H1 (cell line): ENCODE results near the gene PRIMA1. TPM values are rescaled to one million over a fixed set of nuclear protein-coding genes. Genes with fewer than 3 reads are reported as not detected.

Experiments
- CTCF ChIA-PET: fragments of 300-600 bp; sonication (Branson Sonifier 250); formaldehyde crosslinking; loops from one replicate; lab custom pipeline; 2021; ENCODE audit not compliant: partially characterized antibody; lab: Charles Lee
- POLR2A ChIA-PET: fragments of 300-600 bp; sonication (Branson Sonifier 250); formaldehyde crosslinking; loops from one replicate; lab custom pipeline; 2021; ENCODE audit warnings: inconsistent platforms; ENCODE audit not compliant: partially characterized antibody; lab: Charles Lee
- DNase-seq, 2 experiments: peaks; one replicate each; pipeline versions ENCODE4 v3.0.0 to v3.0.0-alpha.2; 2010 to 2022; ENCODE audit warnings: low spot score in 2 of 2, low read depth in 1 of 2, mixed read lengths in 1 of 2
- FAIRE-seq: peaks from 2 replicates; lab custom pipeline; 2011; peaks lifted over from hg19 to GRCh38; lab: Jason Lieb, UNC
- H2AFZ ChIP-seq: 2 replicates; pipeline ENCODE4 v1.8.1; 2012; ENCODE audit warnings: low read length, inconsistent platforms
- H2AK5ac ChIP-seq: 2 replicates; pipeline ENCODE4 v1.6.1; 2013; ENCODE audit warnings: low read depth, low read length
- H2BK120ac ChIP-seq: replicated peaks from 2 replicates; pipeline ENCODE3; 2013; ENCODE audit warnings: low read depth, low read length, inconsistent platforms
- H2BK12ac ChIP-seq: 2 replicates; pipeline ENCODE4 v1.6.1; 2013; ENCODE audit warnings: low read depth, low read length
- H2BK15ac ChIP-seq: 2 replicates; pipeline ENCODE4 v1.6.1; 2013; ENCODE audit warnings: low read length
- H2BK20ac ChIP-seq: 2 replicates; pipeline ENCODE4 v1.6.1; 2013; ENCODE audit warnings: low read length
- H2BK5ac ChIP-seq: 2 replicates; pipeline ENCODE4 v1.6.1; 2013; ENCODE audit warnings: low read depth, low read length
- H3K14ac ChIP-seq: 2 replicates; pipeline ENCODE4 v1.6.1; 2013; ENCODE audit warnings: inconsistent platforms; ENCODE audit not compliant: insufficient read length
- H3K18ac ChIP-seq: 2 replicates; pipeline ENCODE4 v1.6.1; 2013; ENCODE audit warnings: low read length; ENCODE audit errors: extremely low read depth
- H3K23ac ChIP-seq: 2 replicates; pipeline ENCODE4 v1.6.1; 2013; ENCODE audit warnings: inconsistent platforms; ENCODE audit not compliant: insufficient read length
- H3K23me2 ChIP-seq: 2 replicates; pipeline ENCODE4 v1.6.1; 2013; ENCODE audit warnings: low read depth, low read length
- H3K27ac ChIP-seq: 2 replicates; pipeline ENCODE4 v1.6.1; 2011; ENCODE audit warnings: low read depth, low read length, inconsistent platforms
- H3K27me3 ChIP-seq, 4 experiments: replicated peaks in 1 of 4; 1 replicate in 1 of 4; 2 replicates in 3 of 4; pipeline versions ENCODE4 v1.6.1 to v1.8.1; 2011 to 2013; ENCODE audit warnings: low read length in 3 of 4, mild to moderate bottlenecking in 3 of 4, inconsistent platforms in 2 of 4, mixed read lengths in 2 of 4, moderate library complexity in 1 of 4; ENCODE audit not compliant: control insufficient read depth in 3 of 4, insufficient read depth in 3 of 4; ENCODE audit errors: extremely low read depth in 1 of 4
- H3K36me3 ChIP-seq, 4 experiments: 2 replicates each; pipeline versions ENCODE4 v1.6.1 to v1.8.1; 2011 to 2013; ENCODE audit warnings: mild to moderate bottlenecking in 4 of 4, low read length in 3 of 4, moderate library complexity in 2 of 4, control low read depth in 1 of 4, inconsistent platforms in 1 of 4; ENCODE audit not compliant: insufficient read depth in 4 of 4, control insufficient read depth in 2 of 4
- H3K4ac ChIP-seq: replicated peaks from 2 replicates; pipeline ENCODE3; 2013; ENCODE audit warnings: low read length, low read depth, mixed read lengths, inconsistent platforms; ENCODE audit not compliant: insufficient read length
- H3K4me1 ChIP-seq, 4 experiments: replicated peaks in 1 of 4; 1 replicate in 1 of 4; 2 replicates in 3 of 4; pipeline versions ENCODE4 v1.6.1 to v1.8.1; 2011 to 2013; ENCODE audit warnings: low read length in 3 of 4, inconsistent platforms in 2 of 4, mixed read lengths in 1 of 4; ENCODE audit not compliant: insufficient read depth in 4 of 4, control insufficient read depth in 3 of 4
- H3K4me2 ChIP-seq, 2 experiments: 2 replicates each; pipeline versions ENCODE4 v1.6.1 to v1.8.1; 2011 to 2013; ENCODE audit warnings: low read depth in 2 of 2, low read length in 2 of 2, control low read depth in 1 of 2, inconsistent platforms in 1 of 2, mild to moderate bottlenecking in 1 of 2; ENCODE audit not compliant: insufficient read depth in 1 of 2
- H3K4me3 ChIP-seq, 4 experiments: fragments of 200-600, 300-600 bp in 1 of 4; sonication (generic), shearing (Covaris generic), sonication (Bioruptor Twin) in 1 of 4; 2 replicates each; pipeline versions ENCODE4 v1.5.1 to v1.8.1; 2011 to 2016; ENCODE audit warnings: low read length in 4 of 4, low read depth in 3 of 4, control low read depth in 2 of 4, inconsistent platforms in 2 of 4, mild to moderate bottlenecking in 2 of 4, mixed read lengths in 1 of 4, moderate library complexity in 1 of 4; ENCODE audit not compliant: insufficient read depth in 2 of 4; ENCODE audit errors: extremely low read depth in 1 of 4
- H3K56ac ChIP-seq: replicated peaks from 2 replicates; pipeline ENCODE3; 2013; ENCODE audit warnings: low read depth, mild to moderate bottlenecking, mixed read lengths, low read length, inconsistent platforms; ENCODE audit not compliant: insufficient read length
- H3K79me1 ChIP-seq: 2 replicates; pipeline ENCODE4 v1.6.1; 2013; ENCODE audit warnings: low read depth, low read length, control low read depth
- H3K79me2 ChIP-seq, 2 experiments: 2 replicates each; pipeline versions ENCODE4 v1.6.1 to v1.8.1; 2012 to 2013; ENCODE audit warnings: low read length in 2 of 2, mild to moderate bottlenecking in 2 of 2, inconsistent platforms in 1 of 2; ENCODE audit not compliant: insufficient read depth in 2 of 2, control insufficient read depth in 1 of 2
- H3K9ac ChIP-seq, 4 experiments: replicated peaks in 1 of 4; 1 replicate in 1 of 4; 2 replicates in 3 of 4; pipeline versions ENCODE4 v1.6.1 to v1.8.1; 2011 to 2013; ENCODE audit warnings: low read depth in 3 of 4, low read length in 3 of 4, control low read depth in 2 of 4, mild to moderate bottlenecking in 2 of 4, moderate library complexity in 2 of 4, inconsistent platforms in 1 of 4; ENCODE audit errors: extremely low read depth in 1 of 4
- H3K9me3 ChIP-seq, 2 experiments: 2 replicates each; pipeline versions ENCODE4 v1.6.1 to v1.8.1; 2012 to 2013; ENCODE audit warnings: mild to moderate bottlenecking in 2 of 2, moderate library complexity in 2 of 2, control low read depth in 1 of 2, inconsistent platforms in 1 of 2, low read depth in 1 of 2, low read length in 1 of 2, mixed read lengths in 1 of 2; ENCODE audit not compliant: insufficient read depth in 2 of 2
- H4K20me1 ChIP-seq, 2 experiments: replicated peaks in 1 of 2; 2 replicates each; pipeline versions ENCODE3 to v1.8.1; 2011 to 2013; ENCODE audit warnings: inconsistent platforms in 2 of 2, low read length in 2 of 2, mild to moderate bottlenecking in 1 of 2; ENCODE audit not compliant: insufficient read depth in 2 of 2, control insufficient read depth in 1 of 2
- H4K5ac ChIP-seq: 2 replicates; pipeline ENCODE4 v1.6.1; 2013; ENCODE audit warnings: low read length, low read depth, mixed read lengths, inconsistent platforms; ENCODE audit not compliant: insufficient read length
- H4K8ac ChIP-seq: 2 replicates; pipeline ENCODE4 v1.8.0; 2013; ENCODE audit warnings: mild to moderate bottlenecking, moderate library complexity, low read length, inconsistent platforms; ENCODE audit not compliant: insufficient read depth; ENCODE audit errors: extremely low read depth
- H4K91ac ChIP-seq: replicated peaks from 2 replicates; pipeline ENCODE3; 2013; ENCODE audit warnings: low read length, mixed read lengths, inconsistent platforms; ENCODE audit not compliant: insufficient read length
- CBX8 ChIP-seq: fragments of 300-800, 300-1000 bp; sonication (generic); IDR thresholded peaks from 2 replicates; pipeline ENCODE4 v1.7.1; 2016; ENCODE audit warnings: low read depth, low read length, borderline replicate concordance
- EP300 ChIP-seq, 2 experiments: IDR thresholded peaks; 1 replicate in 1 of 2; 2 replicates in 1 of 2; pipeline ENCODE4 v1.6.1; 2011 to 2012; ENCODE audit warnings: low read depth in 2 of 2, low read length in 2 of 2, mild to moderate bottlenecking in 2 of 2, borderline replicate concordance in 1 of 2, inconsistent platforms in 1 of 2, moderate library complexity in 1 of 2
- HDAC6 ChIP-seq: IDR thresholded peaks from one replicate; pipeline ENCODE4 v1.7.1; 2012; ENCODE audit warnings: low read depth, mild to moderate bottlenecking, inconsistent platforms, low read length, moderate library complexity
- KDM4A ChIP-seq: IDR thresholded peaks from one replicate; pipeline ENCODE4 v1.7.1; 2012; ENCODE audit warnings: low read depth, mild to moderate bottlenecking, moderate library complexity, low read length, inconsistent platforms; ENCODE audit not compliant: severe bottlenecking
- PHF8 ChIP-seq: fragments of 200-600 bp; sonication (generic); conservative IDR thresholded peaks from 2 replicates; pipeline ENCODE4 v1.7.1; 2012; ENCODE audit warnings: low read depth, mild to moderate bottlenecking, inconsistent platforms, low read length, moderate library complexity
- POLR2A ChIP-seq, 2 experiments: IDR thresholded peaks; 1 replicate in 1 of 2; 2 replicates in 1 of 2; pipeline ENCODE4 v1.6.1; 2011; ENCODE audit warnings: low read depth in 2 of 2, low read length in 2 of 2, mild to moderate bottlenecking in 2 of 2; ENCODE audit errors: control extremely low read depth in 1 of 2
- RFX5 ChIP-seq: IDR thresholded peaks from 2 replicates; pipeline ENCODE4 v1.6.1; 2011; ENCODE audit warnings: low read depth, low read length, improper control_type of control experiment, borderline replicate concordance
- SP1 ChIP-seq: IDR thresholded peaks from 2 replicates; pipeline ENCODE4 v1.6.1; 2011; ENCODE audit warnings: low read depth, low read length
- TAF7 ChIP-seq: optimal IDR thresholded peaks from 2 replicates; pipeline ENCODE3; 2011; ENCODE audit warnings: low read depth, mild to moderate bottlenecking, inconsistent platforms, low read length, moderate library complexity, borderline replicate concordance
- TEAD4 ChIP-seq: IDR thresholded peaks from 2 replicates; pipeline ENCODE4 v1.6.1; 2012; ENCODE audit warnings: low read depth, low read length, inconsistent platforms, mixed read lengths
- ZNF274 ChIP-seq: IDR thresholded peaks from 2 replicates; pipeline ENCODE4 v1.7.0; 2012; ENCODE audit warnings: low read length, borderline replicate concordance; ENCODE audit errors: extremely low read depth
- WGBS, 2 experiments: shearing (Covaris generic) in 1 of 2; methylation state at CpG; one replicate each; pipeline versions ENCODE4 v1.1.6 to v1.1.7; 2013 to 2015; ENCODE audit warnings: low lambda C conversion rate in 2 of 2, mixed read lengths in 2 of 2, inconsistent platforms in 1 of 2, low coverage in 1 of 2, missing lambda C conversion rate in 1 of 2; ENCODE audit not compliant: insufficient replicate concordance in 2 of 2, insufficient coverage in 1 of 2, insufficient read length in 1 of 2; ENCODE audit errors: extremely low coverage in 1 of 2, missing lambda C conversion rate in 1 of 2; 5-methylcytosine and 5-hydroxymethylcytosine counted together
- polyA plus RNA-seq, 7 experiments: library from polyadenylated mRNA; depleted of rRNA in 3 of 7; stranded (reverse) in 5 of 7; unstranded in 2 of 7; fragments of >200 nt in 5 of 7; fragments of 200-250 nt in 2 of 7; gene quantifications; 1 replicate in 5 of 7; 2 replicates in 1 of 7; 4 replicates in 1 of 7; pipeline versions ENCODE4 v1.2.1 to v1.2.3, GENCODE V29; 2011 to 2013; ENCODE audit warnings: missing spikeins in 2 of 7, mixed read lengths in 2 of 7
- total RNA-seq: library from RNA; stranded (reverse); fragmentation: NEBNext Ultra II Directional; extraction: Animal tissue kit (Norgen Biotek cat#: 25700); gene quantifications from 2 replicates; pipeline ENCODE4 v1.2.1, GENCODE V29; 2021
- TF ChIP-seq, protein P1 (sequence below): IDR thresholded peaks from 2 replicates; pipeline ENCODE4 v1.6.1; 2012; ENCODE audit warnings: inconsistent platforms

PRIMA1 gene
- total and polyA plus RNA-seq, 2 of the 8 experiments (the other 6 are each of a cell fraction or from before 2014, with no cell fraction given): 2.8 to 4.5 TPM

DNA sequence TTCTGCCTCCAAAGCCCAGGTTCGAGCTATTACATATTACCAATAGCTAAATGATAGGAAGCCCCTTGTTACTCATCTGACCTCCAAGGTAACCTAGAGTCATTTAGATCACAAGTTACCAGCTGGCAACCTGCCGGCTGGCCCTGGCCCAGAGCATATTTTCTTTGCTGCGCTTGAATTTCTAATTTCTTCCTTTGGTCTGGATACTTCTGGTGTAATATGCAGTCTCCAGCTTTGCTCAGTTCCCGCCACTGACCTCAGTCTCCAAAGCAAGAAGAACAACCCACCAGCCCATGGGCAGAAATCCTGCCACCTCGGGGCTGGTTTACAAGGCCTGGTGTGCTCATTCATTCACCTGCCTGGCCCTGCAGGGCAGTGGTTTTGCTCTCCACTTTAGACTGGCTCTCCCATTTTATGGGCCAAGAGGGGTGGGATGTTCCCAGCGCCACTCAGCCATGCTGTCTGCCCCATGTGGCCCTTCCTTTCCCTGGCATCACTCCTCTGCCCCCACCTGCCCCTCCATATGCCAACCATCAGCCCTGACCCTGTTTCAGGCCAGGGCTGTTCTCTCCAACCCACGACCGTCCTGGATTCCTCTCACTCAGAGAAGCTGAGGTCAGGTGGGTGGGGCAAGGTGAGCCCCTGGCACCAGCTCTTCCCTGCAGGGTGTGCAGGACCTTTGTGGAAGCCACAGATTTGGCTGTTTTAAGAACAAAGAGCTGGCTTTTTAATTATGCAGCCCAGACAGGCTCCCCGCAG lies 76.0 kb downstream of the PRIMA1 start:
- 79% methylated on average over 9 of the region's 9 CpGs; no CpG with 5 or more reads in 1 of the 2 experiments for WGBS, 2 experiments
- Histone ChIP-seq H3K23me2 (no peaks in the 10 kb centered on the region), H2BK20ac (no peak overlapping the region), H3K27ac (no peak overlapping the region), H3K79me1 (no peaks in the 10 kb centered on the region), H3K14ac (no peak overlapping the region), H3K4me1 (peaks cover 4 to 13% (median 7%) of the 10 kb centered on the region in 4 experiments), H3K9ac (no peak overlapping the region), H2BK120ac (no peak overlapping the region), H4K5ac (no peak overlapping the region), H4K91ac (peak overlapping the region; percentile 69), H3K56ac (no peak overlapping the region), H2BK5ac (no peak overlapping the region), H3K4ac (no peak overlapping the region), H3K36me3 (no peaks in the 10 kb centered on the region), H3K18ac (no peak overlapping the region), H3K4me3 (no peak overlapping the region), H3K79me2 (no peaks in the 10 kb centered on the region), H4K8ac (no peak overlapping the region), H3K27me3 (0 out of 7 replicates have a peak, but pooled peaks cover 0 to 4% (median 0%) of the 10 kb centered on the region in 4 experiments), H3K23ac (no peak overlapping the region), H4K20me1 (no peaks in the 10 kb centered on the region), H2BK15ac (no peak overlapping the region), H2BK12ac (no peak overlapping the region), H3K9me3 (no peaks in the 10 kb centered on the region), H2AK5ac (0 out of 2 replicates have a peak overlapping the region, but pooled peaks have one; percentile 16), H2AFZ (no peak overlapping the region), H3K4me2 (no peak overlapping the region)
- ChIA-PET CTCF (interaction anchor here (0.7 to 2.7 kb wide), 6 partner anchors 9 to 207 kb away, joined by 3 to 10 read pairs (median 4); no protein-coding TSS in a partner anchor), POLR2A (interaction anchor here (1.5 kb wide), 1 partner anchor 24 kb away, joined by 3 read pairs; no protein-coding TSS in a partner anchor)
- FAIRE-seq (no peak), DNase-seq (peak in 1 of 2 experiments; percentile 40)
- TF ChIP-seq POLR2A (IDR thresholded peaks at IDR 0.05; ENCODE audit: control extremely low read depth in 1 of 2, low read depth in 2 of 2, low read length in 2 of 2): no peak
- TF ChIP-seq KDM4A: no peak
- no peak for TF ChIP-seq SP1
- no peak for TF ChIP-seq CBX8
- no peak for TF ChIP-seq TEAD4
- TF ChIP-seq ZNF274: no peak
- TF ChIP-seq RFX5: no peak
- TF ChIP-seq, protein P1, sequence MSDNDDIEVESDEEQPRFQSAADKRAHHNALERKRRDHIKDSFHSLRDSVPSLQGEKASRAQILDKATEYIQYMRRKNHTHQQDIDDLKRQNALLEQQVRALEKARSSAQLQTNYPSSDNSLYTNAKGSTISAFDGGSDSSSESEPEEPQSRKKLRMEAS: no peak
- no peak for TF ChIP-seq EP300 (IDR thresholded peaks at IDR 0.05; ENCODE audit: borderline replicate concordance in 1 of 2, low read depth in 2 of 2, low read length in 2 of 2)
- TF ChIP-seq TAF7: no peak
- no peak for TF ChIP-seq HDAC6
- no peak for TF ChIP-seq PHF8
